Astrocyte of the cerebellum (primary cell): ENCODE results near the gene CDYL2.

Source experiments
- DNase-seq: peaks from one replicate; pipeline ENCODE4 v3.0.0-alpha.2; 2011; ENCODE audit warnings: low read depth
- H3K4me3 ChIP-seq: 2 replicates; pipeline ENCODE4 v1.5.1; 2011; ENCODE audit warnings: mild to moderate bottlenecking, low read depth, low read length, moderate library complexity
- CTCF ChIP-seq: IDR thresholded peaks from 2 replicates; pipeline ENCODE4 v1.5.1; 2012; ENCODE audit warnings: low read length, low read depth, moderate library complexity, mild to moderate bottlenecking; ENCODE audit errors: missing control alignments
- in situ Hi-C: cut with HindIII; loops from 2 replicates; pipeline ENCODE4 v1.10.0; 2017; ENCODE audit warnings: low sequenced_read_pairs

The CDYL2 gene

DNA sequence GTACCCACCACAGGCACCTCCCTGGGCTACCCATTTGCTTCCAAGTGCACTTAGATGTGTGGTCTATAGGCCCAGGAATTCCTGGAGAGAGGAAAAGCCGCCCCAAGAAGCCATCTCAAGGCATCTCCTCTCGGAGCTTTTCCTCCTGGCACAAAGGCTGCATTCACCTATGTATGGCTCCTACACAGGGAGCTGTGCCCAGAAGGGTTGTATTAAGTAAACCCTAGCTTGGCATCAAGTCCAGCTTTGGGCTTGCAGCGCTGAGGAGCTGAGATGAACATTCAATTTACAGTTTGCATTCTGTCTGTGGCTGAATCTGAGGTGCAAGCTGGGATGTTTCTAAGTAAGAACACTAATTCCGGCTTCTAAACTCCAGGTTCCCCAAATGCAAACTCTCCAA, 81.3 kb downstream of the CDYL2 start:
- no peak for DNase-seq
- no peak for TF ChIP-seq CTCF
- no peak overlapping the region for H3K4me3 ChIP-seq
- in situ Hi-C loops, result no loop called here

- in situ Hi-C loops, result no loop called here
- TF ChIP-seq CTCF, result no peak
- no peak for DNase-seq
- H3K4me3 ChIP-seq, result no peak overlapping the region
These were observed 83.5 kb downstream of the CDYL2 start for GRCh38 chr16:80720804-80721371.

DNA sequence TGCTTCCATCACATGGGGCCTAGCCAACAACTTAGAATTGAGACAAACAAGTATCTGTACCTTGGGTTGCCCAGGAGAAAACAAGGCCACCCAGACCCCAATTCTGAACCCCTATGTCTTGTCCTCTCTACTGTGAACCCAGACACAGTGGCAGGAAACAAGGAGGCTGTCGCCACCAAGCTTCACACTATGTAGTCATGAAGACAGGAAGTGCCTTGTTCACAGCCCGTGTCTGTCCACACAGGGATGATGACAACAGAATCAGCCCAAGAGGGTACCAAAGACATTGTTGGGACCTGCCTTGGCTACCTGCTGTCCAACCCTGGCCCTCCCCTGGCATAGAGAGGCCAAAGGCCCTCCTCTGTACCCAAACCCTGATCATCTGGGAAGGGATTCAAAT, 84.8 kb downstream of the CDYL2 start:
- no peak overlapping the region for H3K4me3 ChIP-seq
- no peak for DNase-seq
- in situ Hi-C loops, result no loop called here
- TF ChIP-seq CTCF, result no peak

GRCh38 chr16:80718480-80719220, 85.7 kb downstream of the CDYL2 start:
- in situ Hi-C loops, result no loop called here

DNA sequence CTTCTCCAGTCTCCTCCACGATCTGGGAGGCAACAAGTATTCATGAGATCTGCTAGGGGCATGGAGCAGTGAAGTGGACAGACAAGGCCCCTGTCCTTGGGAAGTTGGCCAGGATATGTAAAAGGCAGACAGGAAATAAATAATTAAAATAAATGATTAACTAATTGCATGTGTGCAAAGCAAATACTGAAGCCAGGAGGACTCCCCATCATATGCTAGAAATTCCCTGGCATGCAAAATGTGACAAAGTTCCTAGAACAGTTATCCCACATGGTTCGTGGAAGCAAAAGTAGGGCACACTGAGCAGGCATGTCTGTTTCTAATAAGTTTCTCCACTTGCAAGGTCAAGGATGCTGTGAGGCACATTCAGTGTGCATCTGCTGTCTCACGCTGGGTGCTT, 86.8 kb downstream of the CDYL2 start:
- in situ Hi-C loops, result no loop called here
- TF ChIP-seq CTCF, result no peak
- DNase-seq, result no peak
- no peak overlapping the region for H3K4me3 ChIP-seq

More at GRCh38 chr16:80718480-80719220, 85.7 kb downstream of the CDYL2 start:
- H3K4me3 ChIP-seq, result no peak overlapping the region
- DNase-seq, result peak; percentile 37
- TF ChIP-seq CTCF, result no peak

DNA sequence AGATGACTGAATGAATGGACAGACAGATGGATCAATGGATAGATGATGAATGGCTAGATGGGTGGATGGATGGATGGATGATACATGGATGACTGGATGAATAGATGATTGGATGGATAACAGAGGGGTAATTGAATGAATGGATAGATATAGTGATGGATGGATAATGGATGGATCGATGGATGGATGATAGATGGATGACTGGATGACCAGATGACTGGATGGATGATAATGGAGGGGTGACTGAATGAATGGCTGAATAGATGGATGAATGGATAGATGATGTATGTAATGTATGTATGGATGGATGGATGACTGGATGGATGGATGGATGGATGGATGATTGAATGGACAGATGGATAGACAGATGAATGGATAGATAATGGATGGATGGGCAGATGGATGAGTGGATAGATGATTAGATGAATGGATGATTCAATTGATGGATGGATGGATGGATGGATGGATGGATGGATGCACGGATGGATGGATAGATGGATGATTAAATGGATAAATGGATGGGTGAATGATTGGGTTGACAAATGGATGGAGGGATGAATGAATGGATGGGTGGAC, 87.7 kb downstream of the CDYL2 start:
- DNase-seq, result no peak
- no peak for TF ChIP-seq CTCF
- no peak overlapping the region for H3K4me3 ChIP-seq
- in situ Hi-C loops, result no loop called here
